Thyroid gland (tissue), 4 donors: ENCODE data around the gene LSP1. TPM values are rescaled to one million over a fixed set of nuclear protein-coding genes. Genes with fewer than 3 reads are reported as not detected.

Experiments used
- DNase-seq, 2 donors: peaks; one replicate each; pipeline ENCODE4 v3.0.0-alpha.2; 2019
- H3K27ac ChIP-seq, 3 donors: fragments of 200-600 bp; sonication (generic); 1 replicate in 2 of 3; 2 replicates in 1 of 3; pipeline ENCODE4 v1.5.1; 2016 to 2019; ENCODE audit warnings: mild to moderate bottlenecking in 1 of 3, moderate library complexity in 1 of 3
- H3K27me3 ChIP-seq: fragments of 200-600 bp; sonication (generic); one replicate; pipeline ENCODE4 v1.5.1; 2019
- H3K36me3 ChIP-seq, 2 donors: fragments of 200-600 bp; sonication (generic); one replicate each; pipeline ENCODE4 v1.5.1; 2016 to 2019
- H3K4me1 ChIP-seq, 2 donors: fragments of 200-600 bp; sonication (generic); one replicate each; pipeline ENCODE4 v1.5.1; 2017 to 2019
- H3K4me3 ChIP-seq, 3 donors: fragments of 200-600 bp; sonication (generic); replicated peaks in 1 of 3; 1 replicate in 2 of 3; 2 replicates in 1 of 3; pipeline ENCODE4 v1.5.1; 2016; ENCODE audit warnings: mild to moderate bottlenecking in 1 of 3
- H3K9me3 ChIP-seq: fragments of 200-600 bp; sonication (generic); one replicate; pipeline ENCODE4 v1.5.1; 2017
- POLR2A ChIP-seq, 2 donors: fragments of 450-650 bp; IDR thresholded peaks; one replicate each; pipeline ENCODE4 v1.6.1; 2017; ENCODE audit warnings: antibody characterized with exemption in 2 of 2, mild to moderate bottlenecking in 2 of 2, moderate library complexity in 1 of 2
- WGBS, 2 donors: methylation state at CpG; one replicate each; pipeline ENCODE4 v1.1.5; 2017; 5-methylcytosine and 5-hydroxymethylcytosine counted together
- intact Hi-C: fragments of 100-400 bp; cut with DNase I; formaldehyde crosslinking; loops from one replicate; pipeline ENCODE4 v1.15.1; 2023
- total RNA-seq, 4 donors: library from RNA; depleted of rRNA; stranded (reverse); fragments of >200 nt; gene quantifications; one replicate each; pipeline ENCODE4 v1.2.3, GENCODE V29; 2016
- TF ChIP-seq, protein P1 (sequence below), 6 experiments: fragments of 200-600 bp in 3 of 6; fragments of 450-650 bp in 3 of 6; sonication (generic) in 3 of 6; IDR thresholded peaks; one replicate each; pipeline ENCODE4 v1.5.1; 2016 to 2019; ENCODE audit warnings: antibody characterized with exemption in 6 of 6, mild to moderate bottlenecking in 2 of 6, inconsistent platforms in 1 of 6, moderate library complexity in 1 of 6

LSP1 gene
- total RNA-seq, 4 donors from 2014 or later, result 6.7 to 26.1 (median 10.5) TPM

GRCh38 chr11:1888811-1889210 lies 35.9 kb downstream of the LSP1 start:
- Histone ChIP-seq H3K27me3 (no peaks in the 10 kb centered on the region), H3K36me3 (no peaks in the 10 kb centered on the region), H3K9me3 (no peaks in the 10 kb centered on the region), H3K4me3 (no peak overlapping the region), H3K27ac (no peak overlapping the region), H3K4me1 (no peaks in the 10 kb centered on the region)
- no peak for DNase-seq
- 86 to 91% methylated on average over 4 of the region's 6 CpGs for WGBS, 2 donors
- TF ChIP-seq, protein P1, sequence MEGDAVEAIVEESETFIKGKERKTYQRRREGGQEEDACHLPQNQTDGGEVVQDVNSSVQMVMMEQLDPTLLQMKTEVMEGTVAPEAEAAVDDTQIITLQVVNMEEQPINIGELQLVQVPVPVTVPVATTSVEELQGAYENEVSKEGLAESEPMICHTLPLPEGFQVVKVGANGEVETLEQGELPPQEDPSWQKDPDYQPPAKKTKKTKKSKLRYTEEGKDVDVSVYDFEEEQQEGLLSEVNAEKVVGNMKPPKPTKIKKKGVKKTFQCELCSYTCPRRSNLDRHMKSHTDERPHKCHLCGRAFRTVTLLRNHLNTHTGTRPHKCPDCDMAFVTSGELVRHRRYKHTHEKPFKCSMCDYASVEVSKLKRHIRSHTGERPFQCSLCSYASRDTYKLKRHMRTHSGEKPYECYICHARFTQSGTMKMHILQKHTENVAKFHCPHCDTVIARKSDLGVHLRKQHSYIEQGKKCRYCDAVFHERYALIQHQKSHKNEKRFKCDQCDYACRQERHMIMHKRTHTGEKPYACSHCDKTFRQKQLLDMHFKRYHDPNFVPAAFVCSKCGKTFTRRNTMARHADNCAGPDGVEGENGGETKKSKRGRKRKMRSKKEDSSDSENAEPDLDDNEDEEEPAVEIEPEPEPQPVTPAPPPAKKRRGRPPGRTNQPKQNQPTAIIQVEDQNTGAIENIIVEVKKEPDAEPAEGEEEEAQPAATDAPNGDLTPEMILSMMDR (IDR thresholded peaks at IDR 0.05), result no peak
- intact Hi-C loops, result no loop called here

- no peak for TF ChIP-seq POLR2A (IDR thresholded peaks at IDR 0.05)
- intact Hi-C loops, result no loop called here
- Histone ChIP-seq H3K27ac (no peak overlapping the region), H3K9me3 (no peaks in the 10 kb centered on the region), H3K4me1 (no peaks in the 10 kb centered on the region), H3K36me3 (no peaks in the 10 kb centered on the region), H3K27me3 (no peaks in the 10 kb centered on the region), H3K4me3 (no peak overlapping the region)
- DNase-seq, result no peak
- WGBS, 2 donors, result 73 to 77% methylated on average over 6 to 10 of the region's 34 CpGs
Observed at GRCh38 chr11:1889224-1889930, 36.5 kb downstream of the LSP1 start.

GRCh38 chr11:1889941-1890855 lies 37.3 kb downstream of the LSP1 start:
- intact Hi-C loops, result no loop called here

GRCh38 chr11:1890856-1891830 lies 38.3 kb downstream of the LSP1 start:
- TF ChIP-seq, protein P1 (IDR thresholded peaks at IDR 0.05), result no peak
- TF ChIP-seq POLR2A (IDR thresholded peaks at IDR 0.05), result no peak
- no peak overlapping the region for H3K27ac ChIP-seq
- H3K36me3 ChIP-seq, result no peaks in the 10 kb centered on the region
- no peaks in the 10 kb centered on the region for H3K9me3 ChIP-seq
- no peak overlapping the region for H3K4me3 ChIP-seq
- intact Hi-C loops, result no loop called here
- H3K27me3 ChIP-seq, result no peaks in the 10 kb centered on the region
- DNase-seq, result no peak
- no peaks in the 10 kb centered on the region for H3K4me1 ChIP-seq
- 82 to 88% methylated on average over 26 to 27 of the region's 34 CpGs for WGBS, 2 donors

More at GRCh38 chr11:1889941-1890855, 37.3 kb downstream of the LSP1 start:
- H3K4me1 ChIP-seq, result no peaks in the 10 kb centered on the region
- no peak overlapping the region for H3K4me3 ChIP-seq
- H3K27ac ChIP-seq, result no peak overlapping the region
- WGBS, 2 donors, result 88 to 93% methylated on average over 28 to 32 of the region's 33 CpGs
- no peak for TF ChIP-seq POLR2A (IDR thresholded peaks at IDR 0.05)
- TF ChIP-seq, protein P1 (IDR thresholded peaks at IDR 0.05), result no peak
- no peaks in the 10 kb centered on the region for H3K36me3 ChIP-seq
- DNase-seq, result no peak
- H3K27me3 ChIP-seq, result no peaks in the 10 kb centered on the region
- no peaks in the 10 kb centered on the region for H3K9me3 ChIP-seq

GRCh38 chr11:1891831-1892115 lies 38.9 kb downstream of the LSP1 start, which contains the start of gene PRR33:
PRR33 (minus strand) TSS chr11:1891895; CDS start chr11:1890584, 1,311 bp downstream.
- no peaks in the 10 kb centered on the region for H3K27me3 ChIP-seq
- no peaks in the 10 kb centered on the region for H3K36me3 ChIP-seq
- H3K4me1 ChIP-seq, result no peaks in the 10 kb centered on the region
- H3K4me3 ChIP-seq, result no peak within 1 kb of the TSS
- intact Hi-C loops, result no loop called here
- DNase-seq, result no peak
- no peaks in the 10 kb centered on the region for H3K9me3 ChIP-seq
- 91 to 97% methylated on average over 5 to 7 of the region's 7 CpGs for WGBS, 2 donors
- no peak within 1 kb of the TSS for H3K27ac ChIP-seq
- TF ChIP-seq POLR2A (IDR thresholded peaks at IDR 0.05), result no peak
- TF ChIP-seq, protein P1 (IDR thresholded peaks at IDR 0.05), result no peak
